Panc1 (cell line): ENCODE results near the gene P2RY12. TPM values are rescaled to one million over a fixed set of nuclear protein-coding genes. Genes with fewer than 3 reads are reported as not detected.
A peak's percentile ranks its signal among the peaks of the same experiment; 100 is the strongest.

ENCODE experiments used
- ATAC-seq: fragments of 200-7000 bp; cut with Tn5 transposase; 2 replicates; pipeline ENCODE4 v1.9.1; 2020; ENCODE audit warnings: mild to moderate bottlenecking, moderate library complexity
- BruUV-seq: library from RNA; stranded (reverse); fragments of 400-500 nt; replicated peaks from 2 replicates; lab custom pipeline; 2021; lab: Mats Ljungman, UMichigan
- CTCF ChIA-PET: fragments of 300-600 bp; sonication (Branson Sonifier 250); formaldehyde crosslinking; loops from one replicate; lab custom pipeline; 2022; ENCODE audit warnings: antibody characterized with exemption; lab: Charles Lee
- POLR2A ChIA-PET: fragments of 300-600 bp; sonication (Branson Sonifier 250); formaldehyde crosslinking; loops from one replicate; lab custom pipeline; 2022; ENCODE audit warnings: antibody characterized with exemption; lab: Charles Lee
- DNase-seq: peaks from one replicate; pipeline ENCODE4 v3.0.0-alpha.2; 2010; ENCODE audit warnings: low read depth, low spot score
- H3K27ac ChIP-seq: 2 replicates; pipeline ENCODE4 v1.5.1; 2011; ENCODE audit warnings: mild to moderate bottlenecking, low read length, inconsistent platforms
- H3K27me3 ChIP-seq: fragments of 200-500 bp; sonication (Bioruptor generic); 2 replicates; pipeline ENCODE4 v1.6.0; 2014; ENCODE audit warnings: low read length, inconsistent platforms; ENCODE audit not compliant: control insufficient read depth, insufficient read depth
- H3K36me3 ChIP-seq: fragments of 200-500 bp; sonication (Bioruptor generic); 2 replicates; pipeline ENCODE4 v1.5.1; 2014; ENCODE audit warnings: inconsistent platforms, mild to moderate bottlenecking, low read length, moderate library complexity; ENCODE audit not compliant: control insufficient read depth, insufficient read depth
- H3K4me1 ChIP-seq: 2 replicates; pipeline ENCODE4 v1.5.1; 2011; ENCODE audit warnings: inconsistent platforms, mild to moderate bottlenecking, low read length, moderate library complexity; ENCODE audit not compliant: control insufficient read depth, insufficient read depth
- H3K4me3 ChIP-seq, 2 experiments: 2 replicates each; pipeline ENCODE4 v1.5.1; 2011 to 2012; ENCODE audit warnings: low read depth in 2 of 2, low read length in 2 of 2, mild to moderate bottlenecking in 2 of 2, inconsistent platforms in 1 of 2, moderate library complexity in 1 of 2
- H3K9me3 ChIP-seq: fragments of 200-500 bp; sonication (Bioruptor generic); 2 replicates; pipeline ENCODE4 v1.5.1; 2014; ENCODE audit warnings: low read depth, mild to moderate bottlenecking, inconsistent platforms, low read length, moderate library complexity; ENCODE audit not compliant: control insufficient read depth, insufficient read depth
- CTCF ChIP-seq: fragments of 450-650 bp; IDR thresholded peaks from 2 replicates; pipeline ENCODE4 v1.5.1; 2017; ENCODE audit warnings: mild to moderate bottlenecking
- POLR2AphosphoS5 ChIP-seq: IDR thresholded peaks from 2 replicates; pipeline ENCODE4 v1.6.1; 2012; ENCODE audit warnings: mild to moderate bottlenecking, low read depth, low read length, moderate library complexity
- REST ChIP-seq, 2 experiments: IDR thresholded peaks; 2 replicates each; pipeline ENCODE4 v1.6.1; 2011 to 2012; ENCODE audit warnings: low read depth in 2 of 2, control low read depth in 1 of 2, low read length in 1 of 2, mild to moderate bottlenecking in 1 of 2, moderate library complexity in 1 of 2; ENCODE audit not compliant: insufficient read depth in 1 of 2
- SIN3A ChIP-seq: IDR thresholded peaks from 2 replicates; pipeline ENCODE4 v1.6.1; 2012; ENCODE audit warnings: low read depth, mild to moderate bottlenecking, low read length, moderate library complexity, borderline replicate concordance; ENCODE audit not compliant: insufficient read depth
- TCF7L2 ChIP-seq: IDR thresholded peaks from 2 replicates; pipeline ENCODE4 v1.6.1; 2011; ENCODE audit warnings: mild to moderate bottlenecking, low read depth, low read length, inconsistent platforms
- in situ Hi-C: cut with HindIII; loops from 2 replicates; pipeline ENCODE4 v1.10.0; 2016; ENCODE audit warnings: low sequenced_read_pairs, low pct_unique_long_range_greater_than_20kb
- intact Hi-C: fragments of 100-400 bp; cut with micrococcal nuclease; formaldehyde crosslinking; loops from one replicate; pipeline ENCODE4 v1.10.0; 2022; ENCODE audit not compliant: unreplicated experiment
- total RNA-seq: library from RNA; stranded (reverse); gene quantifications from one replicate; pipeline ENCODE4 v1.2.1, GENCODE V29; 2021; ENCODE audit not compliant: unreplicated experiment

The P2RY12 gene
- total RNA-seq, 1 experiment from 2014 or later = not detected

- CTCF ChIA-PET = no interaction called here
- no peak for DNase-seq
- ATAC-seq = peak; percentile 45; the same call in 1 of the 2 replicates
Observed at GRCh38 chr3:151387842-151388241, 3.3 kb upstream of the P2RY12 start.

DNA sequence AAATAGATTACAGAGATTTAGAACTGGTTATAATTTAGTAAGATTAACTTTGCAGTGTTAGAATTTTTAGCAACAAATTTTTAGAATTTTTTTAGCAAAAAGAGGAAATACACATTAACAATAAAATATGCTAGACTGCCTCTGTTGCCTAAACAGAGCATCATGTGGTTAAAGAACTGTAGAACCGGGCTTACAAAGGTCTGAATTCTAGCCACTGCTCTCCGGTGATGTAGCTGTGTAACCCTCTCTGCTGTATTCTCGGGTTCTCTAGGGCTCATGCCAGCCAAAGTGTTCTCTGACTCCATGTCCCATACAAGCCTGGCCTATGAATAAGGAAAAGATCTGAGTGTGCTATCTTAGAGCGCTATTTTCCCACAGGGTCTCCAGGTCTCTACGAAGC, 2.9 kb upstream of the P2RY12 start:
- no TSS peak for BruUV-seq
- no peak overlapping the region for H3K27ac ChIP-seq
- no peak for ATAC-seq
- ChIA-PET CTCF (no interaction called here), POLR2A (interaction anchor here (0.6 kb wide), 1 partner anchor 218 kb away, joined by 5 read pairs; no protein-coding TSS in a partner anchor)
- intact Hi-C loops (no loop called here), in situ Hi-C loops (no loop called here)
- no peaks in the 10 kb centered on the region for H3K9me3 ChIP-seq
- no peaks in the 10 kb centered on the region for H3K36me3 ChIP-seq
- DNase-seq = no peak
- no peaks in the 10 kb centered on the region for H3K27me3 ChIP-seq
- no peaks in the 10 kb centered on the region for H3K4me1 ChIP-seq
- TF ChIP-seq REST (IDR thresholded peaks at IDR 0.05; ENCODE audit: insufficient read depth in 1 of 2, low read depth in 2 of 2, low read length in 1 of 2) (no peak), TCF7L2 (no peak)
- no peak overlapping the region for H3K4me3 ChIP-seq

More at GRCh38 chr3:151387842-151388241, 3.3 kb upstream of the P2RY12 start:
- BruUV-seq = no TSS peak
- TF ChIP-seq POLR2AphosphoS5 = no peak
- no peak for TF ChIP-seq TCF7L2
- TF ChIP-seq CTCF = no peak
- no peak for TF ChIP-seq SIN3A
- no peak for TF ChIP-seq REST (IDR thresholded peaks at IDR 0.05; ENCODE audit: insufficient read depth in 1 of 2, low read depth in 2 of 2, low read length in 1 of 2)
- no peak overlapping the region for H3K4me3 ChIP-seq
- H3K4me1 ChIP-seq = no peaks in the 10 kb centered on the region
- no peaks in the 10 kb centered on the region for H3K36me3 ChIP-seq
- POLR2A ChIA-PET = no interaction called here
- in situ Hi-C loops (no loop called here), intact Hi-C loops (no loop called here)
- H3K27ac ChIP-seq = no peak overlapping the region
- no peaks in the 10 kb centered on the region for H3K27me3 ChIP-seq
- H3K9me3 ChIP-seq = no peaks in the 10 kb centered on the region
